ENCODE data around the gene LRRC45. TPM values are rescaled to one million over a fixed set of nuclear protein-coding genes. Genes with fewer than 3 reads are reported as not detected.

Gene LRRC45
- total RNA-seq, 5 donors from 2014 or later (not counting 1 experiment from before 2014, with no cell fraction given), result 13.3 to 28.5 (median 22.3) TPM

GRCh38 chr17:82070611-82071010 is 47.5 kb downstream of the LRRC45 start:
- peaks cover 8 to 11% (median 11%) of the 10 kb centered on the region in 3 donors for H3K4me1 Mint-ChIP-seq
- no peak overlapping the region for H3K27ac ChIP-seq (ENCODE audit: low read length)
- no peak overlapping the region for H3K4me3 ChIP-seq (ENCODE audit: control insufficient read depth in 1 of 2, extremely low read depth in 1 of 2, low read length in 1 of 2)
- no peaks in the 10 kb centered on the region for H3K36me3 Mint-ChIP-seq
- H3K4me1 ChIP-seq (ENCODE audit: control insufficient read depth in 1 of 2, extremely low read depth in 1 of 2, insufficient read depth in 2 of 2, low read length in 2 of 2), result peaks cover 2 to 13% of the 10 kb centered on the region in 2 experiments
- no peak overlapping the region for H3K27ac Mint-ChIP-seq
- no peak for ATAC-seq (replicated peaks in 1 of 4)
- no peak overlapping the region for H3K4me3 Mint-ChIP-seq
- H3K36me3 ChIP-seq (ENCODE audit: control insufficient read depth in 2 of 2, extremely low read depth in 1 of 2, insufficient read depth in 1 of 2, low read length in 1 of 2), result no peaks in the 10 kb centered on the region
- no peak for DNase-seq
- no peaks in the 10 kb centered on the region for H3K27me3 Mint-ChIP-seq
- CTCF ChIA-PET, result no interaction called here
- H3K9me3 Mint-ChIP-seq, result no peaks in the 10 kb centered on the region
- POLR2A ChIA-PET, result no interaction called here
- H3K9me3 ChIP-seq, result no peaks in the 10 kb centered on the region
- H3K27me3 ChIP-seq (replicated peaks in 1 of 2; ENCODE audit: control insufficient read depth in 2 of 2, extremely low read depth in 1 of 2, insufficient read depth in 2 of 2, low read length in 1 of 2), result no peaks in the 10 kb centered on the region

GRCh38 chr17:82072827-82073226 is 49.7 kb downstream of the LRRC45 start:
- no peaks in the 10 kb centered on the region for H3K27me3 ChIP-seq (replicated peaks in 1 of 2; ENCODE audit: control insufficient read depth in 2 of 2, extremely low read depth in 1 of 2, insufficient read depth in 2 of 2, low read length in 1 of 2)
- ATAC-seq (replicated peaks in 1 of 4) (no peak), DNase-seq (no peak)
- Mint-ChIP-seq H3K27me3 (no peaks in the 10 kb centered on the region), H3K27ac (no peak overlapping the region), H3K4me3 (no peak overlapping the region), H3K4me1 (peaks cover 0 to 6% (median 0%) of the 10 kb centered on the region in 3 donors), H3K9me3 (no peaks in the 10 kb centered on the region), H3K36me3 (no peaks in the 10 kb centered on the region)
- H3K4me3 ChIP-seq (ENCODE audit: control insufficient read depth in 1 of 2, extremely low read depth in 1 of 2, low read length in 1 of 2), result no peak overlapping the region
- no peaks in the 10 kb centered on the region for H3K4me1 ChIP-seq (ENCODE audit: control insufficient read depth in 1 of 2, extremely low read depth in 1 of 2, insufficient read depth in 2 of 2, low read length in 2 of 2)
- H3K27ac ChIP-seq (ENCODE audit: low read length), result no peak overlapping the region
- 73% methylated on average over 2 of the region's 6 CpGs for WGBS (ENCODE audit: insufficient coverage)
- no peaks in the 10 kb centered on the region for H3K36me3 ChIP-seq (ENCODE audit: control insufficient read depth in 2 of 2, extremely low read depth in 1 of 2, insufficient read depth in 1 of 2, low read length in 1 of 2)
- CTCF ChIA-PET, result no interaction called here
- POLR2A ChIA-PET, result no interaction called here
- H3K9me3 ChIP-seq, result no peaks in the 10 kb centered on the region

GRCh38 chr17:82073446-82073845 is 50.3 kb downstream of the LRRC45 start:
- H3K36me3 Mint-ChIP-seq, result no peaks in the 10 kb centered on the region
- Histone ChIP-seq H3K36me3 (ENCODE audit: control insufficient read depth in 2 of 2, extremely low read depth in 1 of 2, insufficient read depth in 1 of 2, low read length in 1 of 2) (no peaks in the 10 kb centered on the region), H3K9me3 (no peaks in the 10 kb centered on the region), H3K4me1 (ENCODE audit: control insufficient read depth in 1 of 2, extremely low read depth in 1 of 2, insufficient read depth in 2 of 2, low read length in 2 of 2) (no peaks in the 10 kb centered on the region), H3K27ac (ENCODE audit: low read length) (no peak overlapping the region), H3K27me3 (replicated peaks in 1 of 2; ENCODE audit: control insufficient read depth in 2 of 2, extremely low read depth in 1 of 2, insufficient read depth in 2 of 2, low read length in 1 of 2) (no peaks in the 10 kb centered on the region), H3K4me3 (ENCODE audit: control insufficient read depth in 1 of 2, extremely low read depth in 1 of 2, low read length in 1 of 2) (no peak overlapping the region)
- no peaks in the 10 kb centered on the region for H3K9me3 Mint-ChIP-seq
- no peaks in the 10 kb centered on the region for H3K27me3 Mint-ChIP-seq
- ATAC-seq (replicated peaks in 1 of 4) (no peak), DNase-seq (no peak)
- ChIA-PET CTCF (interaction anchor here in 1 of 2 donors (0.7 kb wide), 1 partner anchor 76 kb away, joined by 3 read pairs; no protein-coding TSS in a partner anchor), POLR2A (no interaction called here)
- no peak overlapping the region for H3K27ac Mint-ChIP-seq
- H3K4me1 Mint-ChIP-seq, result peaks cover 0 to 6% (median 0%) of the 10 kb centered on the region in 3 donors
- 80% methylated on average over 1 of the region's 9 CpGs for WGBS (ENCODE audit: insufficient coverage)
- H3K4me3 Mint-ChIP-seq, result no peak overlapping the region

GRCh38 chr17:82076018-82076784 is 53.1 kb downstream of the LRRC45 start:
- H3K9me3 Mint-ChIP-seq, result no peaks in the 10 kb centered on the region
- H3K36me3 ChIP-seq (ENCODE audit: control insufficient read depth in 2 of 2, extremely low read depth in 1 of 2, insufficient read depth in 1 of 2, low read length in 1 of 2), result peaks cover 9 to 20% of the 10 kb centered on the region in 2 donors
- H3K4me3 Mint-ChIP-seq, result no peak overlapping the region
- DNase-seq (no peak), ATAC-seq (replicated peaks in 1 of 4) (no peak)
- no peaks in the 10 kb centered on the region for H3K4me1 ChIP-seq (ENCODE audit: control insufficient read depth in 1 of 2, extremely low read depth in 1 of 2, insufficient read depth in 2 of 2, low read length in 2 of 2)
- H3K36me3 Mint-ChIP-seq, result peaks cover 4% of the 10 kb centered on the region
- no peak overlapping the region for H3K27ac ChIP-seq (ENCODE audit: low read length)
- 91% methylated on average over 21 of the region's 25 CpGs for WGBS (ENCODE audit: insufficient coverage)
- ChIA-PET POLR2A (interaction anchor here (0.5 to 1.0 kb wide), 2 partner anchors 28 to 40 kb away, joined by 3 read pairs; no protein-coding TSS in a partner anchor), CTCF (no interaction called here)
- no peaks in the 10 kb centered on the region for H3K27me3 Mint-ChIP-seq
- no peak overlapping the region for H3K4me3 ChIP-seq (ENCODE audit: control insufficient read depth in 1 of 2, extremely low read depth in 1 of 2, low read length in 1 of 2)
- H3K4me1 Mint-ChIP-seq, result no peaks in the 10 kb centered on the region
- H3K27ac Mint-ChIP-seq, result no peak overlapping the region
- no peaks in the 10 kb centered on the region for H3K27me3 ChIP-seq (replicated peaks in 1 of 2; ENCODE audit: control insufficient read depth in 2 of 2, extremely low read depth in 1 of 2, insufficient read depth in 2 of 2, low read length in 1 of 2)
- H3K9me3 ChIP-seq, result no peaks in the 10 kb centered on the region

- Mint-ChIP-seq H3K36me3 (peaks cover 4% of the 10 kb centered on the region), H3K4me3 (no peak overlapping the region), H3K27me3 (no peaks in the 10 kb centered on the region), H3K9me3 (no peaks in the 10 kb centered on the region), H3K4me1 (no peaks in the 10 kb centered on the region), H3K27ac (no peak overlapping the region)
- DNase-seq, result no peak
- Histone ChIP-seq H3K27me3 (replicated peaks in 1 of 2; ENCODE audit: control insufficient read depth in 2 of 2, extremely low read depth in 1 of 2, insufficient read depth in 2 of 2, low read length in 1 of 2) (no peaks in the 10 kb centered on the region), H3K4me3 (ENCODE audit: control insufficient read depth in 1 of 2, extremely low read depth in 1 of 2, low read length in 1 of 2) (no peak overlapping the region), H3K4me1 (ENCODE audit: control insufficient read depth in 1 of 2, extremely low read depth in 1 of 2, insufficient read depth in 2 of 2, low read length in 2 of 2) (no peaks in the 10 kb centered on the region), H3K27ac (ENCODE audit: low read length) (no peak overlapping the region), H3K9me3 (no peaks in the 10 kb centered on the region), H3K36me3 (ENCODE audit: control insufficient read depth in 2 of 2, extremely low read depth in 1 of 2, insufficient read depth in 1 of 2, low read length in 1 of 2) (peaks cover 9 to 26% of the 10 kb centered on the region in 2 donors)
- 98% methylated on average over 13 of the region's 21 CpGs for WGBS (ENCODE audit: insufficient coverage)
- ATAC-seq (replicated peaks in 1 of 4), result peak in 1 of 4 experiments; percentile 3
- ChIA-PET POLR2A (interaction anchor here (0.5 to 1.0 kb wide), 2 partner anchors 28 to 41 kb away, joined by 3 read pairs; no protein-coding TSS in a partner anchor), CTCF (no interaction called here)
Observed at GRCh38 chr17:82076785-82077591, 53.9 kb downstream of the LRRC45 start.

- Mint-ChIP-seq H3K27ac (no peak overlapping the region), H3K9me3 (no peaks in the 10 kb centered on the region), H3K27me3 (no peaks in the 10 kb centered on the region), H3K36me3 (peaks cover 4% of the 10 kb centered on the region), H3K4me1 (no peaks in the 10 kb centered on the region), H3K4me3 (no peak overlapping the region)
- H3K27ac ChIP-seq (ENCODE audit: low read length), result no peak overlapping the region
- no peak overlapping the region for H3K4me3 ChIP-seq (ENCODE audit: control insufficient read depth in 1 of 2, extremely low read depth in 1 of 2, low read length in 1 of 2)
- peaks cover 15 to 34% of the 10 kb centered on the region in 2 donors for H3K36me3 ChIP-seq (ENCODE audit: control insufficient read depth in 2 of 2, extremely low read depth in 1 of 2, insufficient read depth in 1 of 2, low read length in 1 of 2)
- ATAC-seq (replicated peaks in 1 of 4) (no peak), DNase-seq (no peak)
- 87% methylated on average over 21 of the region's 28 CpGs for WGBS (ENCODE audit: insufficient coverage)
- no peaks in the 10 kb centered on the region for H3K9me3 ChIP-seq
- POLR2A ChIA-PET, result interaction anchor here in 1 of 2 donors (0.6 kb wide), 1 partner anchor 18 kb away, joined by 3 read pairs; no protein-coding TSS in a partner anchor
- no peaks in the 10 kb centered on the region for H3K4me1 ChIP-seq (ENCODE audit: control insufficient read depth in 1 of 2, extremely low read depth in 1 of 2, insufficient read depth in 2 of 2, low read length in 2 of 2)
- no peaks in the 10 kb centered on the region for H3K27me3 ChIP-seq (replicated peaks in 1 of 2; ENCODE audit: control insufficient read depth in 2 of 2, extremely low read depth in 1 of 2, insufficient read depth in 2 of 2, low read length in 1 of 2)
- CTCF ChIA-PET, result no interaction called here
Observed at GRCh38 chr17:82077617-82078358, 54.7 kb downstream of the LRRC45 start.
